ENCODE results near the gene ADGRB3. TPM values are rescaled to one million over a fixed set of nuclear protein-coding genes. Genes with fewer than 3 reads are reported as not detected.

The ADGRB3 gene
- total RNA-seq, 4 donors from 2014 or later: 3.9 to 9.8 (median 7.2) TPM

DNA sequence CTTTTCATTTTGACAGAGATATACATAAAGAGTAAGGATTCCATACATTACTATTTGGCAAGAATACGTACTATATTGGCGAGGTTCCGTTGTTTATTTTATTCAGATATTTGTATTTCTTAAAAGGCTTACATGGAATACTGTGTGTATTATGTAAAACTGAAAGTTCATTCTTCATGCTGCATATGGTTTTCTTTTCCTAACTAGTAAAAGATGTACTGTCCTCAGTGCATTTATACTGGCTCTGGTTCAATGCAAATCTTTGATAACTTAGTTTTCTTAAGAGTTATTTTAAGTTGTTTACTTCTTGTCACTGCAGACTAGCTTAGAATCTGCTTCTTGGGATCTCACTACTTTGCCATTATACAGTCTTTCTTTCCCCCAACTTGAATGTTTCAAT, 42.0 kb downstream of the ADGRB3 start:
- H3K4me3 ChIP-seq: no peak overlapping the region
- no peaks in the 10 kb centered on the region for H3K36me3 ChIP-seq
- no peaks in the 10 kb centered on the region for H3K27me3 ChIP-seq
- ATAC-seq: no peak
- H3K9me3 ChIP-seq: no peaks in the 10 kb centered on the region
- no peak for TF ChIP-seq POLR2A (IDR thresholded peaks at IDR 0.05)
- no peaks in the 10 kb centered on the region for H3K4me1 ChIP-seq
- no peak overlapping the region for H3K27ac ChIP-seq
- 17 to 19% methylated on average over 3 of the region's 3 CpGs for WGBS, 2 donors (ENCODE audit: low coverage in 1 of 2)

DNA sequence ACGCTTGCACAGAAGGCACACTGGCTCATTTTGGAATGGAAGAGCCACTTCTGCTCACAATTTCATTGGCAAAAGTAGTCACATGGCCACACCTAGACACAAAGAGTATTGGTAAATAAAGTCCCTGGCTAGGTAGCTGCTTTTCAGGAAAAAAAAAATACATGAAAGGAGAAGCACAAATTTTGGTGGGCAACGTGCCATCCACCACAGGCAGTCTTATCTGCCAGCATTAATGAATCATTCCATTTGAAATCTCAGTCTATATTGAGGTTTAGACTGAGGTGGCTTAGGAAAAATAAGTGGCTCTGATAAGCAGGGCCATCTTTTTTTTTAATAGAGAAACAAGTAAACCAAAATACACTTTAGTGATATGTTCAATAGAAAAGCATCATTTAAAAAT, 44.3 kb downstream of the ADGRB3 start:
- 60 to 73% methylated on average over 1 to 2 of the region's 2 CpGs for WGBS, 2 donors (ENCODE audit: low coverage in 1 of 2)
- Histone ChIP-seq H3K4me3 (no peak overlapping the region), H3K9me3 (no peaks in the 10 kb centered on the region), H3K4me1 (no peaks in the 10 kb centered on the region), H3K36me3 (no peaks in the 10 kb centered on the region), H3K27me3 (no peaks in the 10 kb centered on the region), H3K27ac (no peak overlapping the region)
- TF ChIP-seq POLR2AphosphoS5 (IDR thresholded peaks at IDR 0.05): no peak
- TF ChIP-seq, protein P1, sequence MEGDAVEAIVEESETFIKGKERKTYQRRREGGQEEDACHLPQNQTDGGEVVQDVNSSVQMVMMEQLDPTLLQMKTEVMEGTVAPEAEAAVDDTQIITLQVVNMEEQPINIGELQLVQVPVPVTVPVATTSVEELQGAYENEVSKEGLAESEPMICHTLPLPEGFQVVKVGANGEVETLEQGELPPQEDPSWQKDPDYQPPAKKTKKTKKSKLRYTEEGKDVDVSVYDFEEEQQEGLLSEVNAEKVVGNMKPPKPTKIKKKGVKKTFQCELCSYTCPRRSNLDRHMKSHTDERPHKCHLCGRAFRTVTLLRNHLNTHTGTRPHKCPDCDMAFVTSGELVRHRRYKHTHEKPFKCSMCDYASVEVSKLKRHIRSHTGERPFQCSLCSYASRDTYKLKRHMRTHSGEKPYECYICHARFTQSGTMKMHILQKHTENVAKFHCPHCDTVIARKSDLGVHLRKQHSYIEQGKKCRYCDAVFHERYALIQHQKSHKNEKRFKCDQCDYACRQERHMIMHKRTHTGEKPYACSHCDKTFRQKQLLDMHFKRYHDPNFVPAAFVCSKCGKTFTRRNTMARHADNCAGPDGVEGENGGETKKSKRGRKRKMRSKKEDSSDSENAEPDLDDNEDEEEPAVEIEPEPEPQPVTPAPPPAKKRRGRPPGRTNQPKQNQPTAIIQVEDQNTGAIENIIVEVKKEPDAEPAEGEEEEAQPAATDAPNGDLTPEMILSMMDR (IDR thresholded peaks at IDR 0.05): no peak
- ATAC-seq: no peak

- H3K27me3 ChIP-seq: no peaks in the 10 kb centered on the region
- H3K27ac ChIP-seq: no peak overlapping the region
- ATAC-seq: no peak
- TF ChIP-seq EP300 (IDR thresholded peaks at IDR 0.05) (no peak), POLR2AphosphoS5 (IDR thresholded peaks at IDR 0.05) (no peak), POLR2A (IDR thresholded peaks at IDR 0.05) (no peak)
- TF ChIP-seq, protein P1 (IDR thresholded peaks at IDR 0.05): no peak
- H3K36me3 ChIP-seq: no peaks in the 10 kb centered on the region
- no peak overlapping the region for H3K4me3 ChIP-seq
- no peaks in the 10 kb centered on the region for H3K4me1 ChIP-seq
- H3K9me3 ChIP-seq: no peaks in the 10 kb centered on the region
- 80 to 94% methylated on average over 1 to 2 of the region's 2 CpGs for WGBS, 2 donors (ENCODE audit: low coverage in 1 of 2)
Measured at GRCh38 chr6:68680264-68680663, 45.2 kb downstream of the ADGRB3 start.

DNA sequence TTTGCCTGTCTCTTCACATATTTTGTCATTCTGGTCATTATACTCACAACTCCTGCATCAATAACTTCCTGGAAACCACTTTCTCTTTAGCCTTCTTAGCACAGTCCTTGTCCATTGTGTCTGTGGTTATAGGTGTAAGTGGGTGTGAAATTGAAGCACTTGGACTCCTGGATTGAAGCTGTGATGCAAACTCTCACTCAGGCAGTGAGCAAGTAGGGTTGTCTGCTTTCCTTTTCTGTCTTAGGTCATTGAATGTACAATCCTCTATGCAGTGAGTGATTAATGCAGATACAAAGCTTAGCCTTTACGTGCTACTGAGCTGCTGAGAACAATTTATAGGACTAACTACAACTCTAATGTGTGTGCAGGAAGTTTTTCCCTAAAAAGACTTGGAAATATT, 54.8 kb downstream of the ADGRB3 start:
- Histone ChIP-seq H3K36me3 (no peaks in the 10 kb centered on the region), H3K27ac (no peak overlapping the region), H3K4me3 (no peak overlapping the region), H3K9me3 (no peaks in the 10 kb centered on the region), H3K4me1 (no peaks in the 10 kb centered on the region), H3K27me3 (no peaks in the 10 kb centered on the region)
- ATAC-seq: no peak
- 0 to 56% methylated on average over 1 of the region's 1 CpG for WGBS, 2 donors (ENCODE audit: low coverage in 1 of 2)
- TF ChIP-seq, protein P1 (IDR thresholded peaks at IDR 0.05): no peak
- TF ChIP-seq POLR2AphosphoS5 (IDR thresholded peaks at IDR 0.05) (no peak), POLR2A (IDR thresholded peaks at IDR 0.05) (no peak), EP300 (IDR thresholded peaks at IDR 0.05) (no peak)

GRCh38 chr6:68691120-68691519, 56.0 kb downstream of the ADGRB3 start:
- H3K4me1 ChIP-seq: no peaks in the 10 kb centered on the region
- H3K4me3 ChIP-seq: no peak overlapping the region
- no peak overlapping the region for H3K27ac ChIP-seq
- H3K36me3 ChIP-seq: no peaks in the 10 kb centered on the region
- no peaks in the 10 kb centered on the region for H3K27me3 ChIP-seq
- no peak for TF ChIP-seq EP300 (IDR thresholded peaks at IDR 0.05)
- TF ChIP-seq POLR2A (IDR thresholded peaks at IDR 0.05): no peak
- no peaks in the 10 kb centered on the region for H3K9me3 ChIP-seq
- 77 to 78% methylated on average over 3 of the region's 3 CpGs for WGBS, 2 donors (ENCODE audit: low coverage in 1 of 2)
- ATAC-seq: no peak

DNA sequence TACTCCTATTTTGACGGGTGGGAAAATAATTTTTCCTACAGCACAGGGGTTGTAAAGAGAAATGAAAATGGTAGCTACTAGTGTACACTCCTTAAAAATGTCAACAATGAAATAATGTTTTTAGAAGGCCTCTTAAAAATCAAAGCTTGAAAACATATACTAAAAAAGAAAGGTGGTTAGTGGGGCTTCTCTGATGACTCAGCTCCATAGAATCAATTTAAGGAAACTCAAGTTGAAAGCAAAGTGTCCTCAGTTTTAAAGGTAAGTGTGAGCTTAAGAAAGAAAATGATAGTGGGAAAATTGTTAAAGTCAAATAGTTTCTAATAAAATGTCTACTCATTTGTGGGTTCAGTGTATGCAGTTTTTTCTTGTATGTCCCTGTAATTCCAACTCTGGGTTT, 58.2 kb downstream of the ADGRB3 start:
- no peaks in the 10 kb centered on the region for H3K4me1 ChIP-seq
- WGBS, 2 donors (ENCODE audit: low coverage in 1 of 2): 71 to 95% methylated on average over 1 of the region's 1 CpG
- no peaks in the 10 kb centered on the region for H3K9me3 ChIP-seq
- no peak for TF ChIP-seq EP300 (IDR thresholded peaks at IDR 0.05)
- TF ChIP-seq, protein P1 (IDR thresholded peaks at IDR 0.05): no peak
- no peak for TF ChIP-seq POLR2A (IDR thresholded peaks at IDR 0.05)
- no peak for TF ChIP-seq POLR2AphosphoS5 (IDR thresholded peaks at IDR 0.05)
- H3K27ac ChIP-seq: no peak overlapping the region
- ATAC-seq: no peak
- no peaks in the 10 kb centered on the region for H3K36me3 ChIP-seq
- no peaks in the 10 kb centered on the region for H3K27me3 ChIP-seq
- H3K4me3 ChIP-seq: no peak overlapping the region
